ENCODE measurements around the gene ZC2HC1B. TPM values are rescaled to one million over a fixed set of nuclear protein-coding genes. Genes with fewer than 3 reads are reported as not detected.
"Not testable (repeated sequence)": the region's sequence is repeated elsewhere in the genome, so short reads cannot be mapped to it uniquely, and the experiment has no call there.

The ZC2HC1B gene
- total RNA-seq, 1 experiment from 2014 or later, result not detected

DNA sequence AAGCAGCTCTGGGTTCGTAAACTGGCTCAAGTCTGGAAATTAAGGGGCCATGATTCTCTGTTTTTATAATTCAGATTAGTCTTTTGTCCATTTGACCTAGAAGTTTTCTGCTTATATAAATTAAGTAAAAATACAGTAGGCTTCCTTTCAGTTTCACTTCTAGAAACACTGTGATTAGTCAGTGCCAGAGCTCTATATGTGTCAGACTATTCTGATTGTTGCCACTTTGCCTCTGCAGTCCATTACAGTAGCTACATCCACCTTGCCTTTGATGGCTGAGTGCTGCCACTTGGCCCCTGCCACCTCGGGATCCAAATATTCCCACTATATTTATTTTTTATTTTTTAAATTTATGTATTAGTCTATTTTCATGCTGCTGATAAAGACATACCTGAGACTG, 7.9 kb downstream of the ZC2HC1B start:
- POLR2A ChIA-PET, result no interaction called here
- Histone ChIP-seq H3K4me1 (no peaks in the 10 kb centered on the region), H3K27me3 (replicated peaks; ENCODE audit: control insufficient read depth, insufficient read depth, low read length) (no peaks in the 10 kb centered on the region), H3K4me3 (ENCODE audit: low read depth, low read length) (no peak overlapping the region), H3K9me3 (no peaks in the 10 kb centered on the region; the same call in 1 of the 2 replicates), H3K36me3 (ENCODE audit: control insufficient read depth, insufficient read depth, low read length) (no peaks in the 10 kb centered on the region)
- H3K27me3 Mint-ChIP-seq (ENCODE audit: insufficient read depth, unreplicated experiment), result no peaks in the 10 kb centered on the region
- CTCF ChIA-PET, result no interaction called here
- H3K9me3 Mint-ChIP-seq (ENCODE audit: unreplicated experiment), result peaks cover 36% of the 10 kb centered on the region
- BruUV-seq (replicated peaks), result no TSS peak
- no peaks in the 10 kb centered on the region for H3K36me3 Mint-ChIP-seq (ENCODE audit: insufficient read depth, unreplicated experiment)
- no peak overlapping the region for H3K27ac Mint-ChIP-seq (ENCODE audit: unreplicated experiment)
- TF ChIP-seq, protein P1, sequence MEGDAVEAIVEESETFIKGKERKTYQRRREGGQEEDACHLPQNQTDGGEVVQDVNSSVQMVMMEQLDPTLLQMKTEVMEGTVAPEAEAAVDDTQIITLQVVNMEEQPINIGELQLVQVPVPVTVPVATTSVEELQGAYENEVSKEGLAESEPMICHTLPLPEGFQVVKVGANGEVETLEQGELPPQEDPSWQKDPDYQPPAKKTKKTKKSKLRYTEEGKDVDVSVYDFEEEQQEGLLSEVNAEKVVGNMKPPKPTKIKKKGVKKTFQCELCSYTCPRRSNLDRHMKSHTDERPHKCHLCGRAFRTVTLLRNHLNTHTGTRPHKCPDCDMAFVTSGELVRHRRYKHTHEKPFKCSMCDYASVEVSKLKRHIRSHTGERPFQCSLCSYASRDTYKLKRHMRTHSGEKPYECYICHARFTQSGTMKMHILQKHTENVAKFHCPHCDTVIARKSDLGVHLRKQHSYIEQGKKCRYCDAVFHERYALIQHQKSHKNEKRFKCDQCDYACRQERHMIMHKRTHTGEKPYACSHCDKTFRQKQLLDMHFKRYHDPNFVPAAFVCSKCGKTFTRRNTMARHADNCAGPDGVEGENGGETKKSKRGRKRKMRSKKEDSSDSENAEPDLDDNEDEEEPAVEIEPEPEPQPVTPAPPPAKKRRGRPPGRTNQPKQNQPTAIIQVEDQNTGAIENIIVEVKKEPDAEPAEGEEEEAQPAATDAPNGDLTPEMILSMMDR (IDR thresholded peaks at IDR 0.05; ENCODE audit: insufficient read depth in 1 of 2, low read depth in 1 of 2, low read length in 1 of 2, severe bottlenecking in 1 of 2, unreplicated experiment in 1 of 2), result no peak
- intact Hi-C loops (cut with micrococcal nuclease; ENCODE audit: unreplicated experiment), result no loop called here
- no peaks in the 10 kb centered on the region for H3K4me1 Mint-ChIP-seq (ENCODE audit: low read depth, unreplicated experiment)
- no peak for DNase-seq
- no peak overlapping the region for H3K4me3 Mint-ChIP-seq (ENCODE audit: unreplicated experiment)

DNA sequence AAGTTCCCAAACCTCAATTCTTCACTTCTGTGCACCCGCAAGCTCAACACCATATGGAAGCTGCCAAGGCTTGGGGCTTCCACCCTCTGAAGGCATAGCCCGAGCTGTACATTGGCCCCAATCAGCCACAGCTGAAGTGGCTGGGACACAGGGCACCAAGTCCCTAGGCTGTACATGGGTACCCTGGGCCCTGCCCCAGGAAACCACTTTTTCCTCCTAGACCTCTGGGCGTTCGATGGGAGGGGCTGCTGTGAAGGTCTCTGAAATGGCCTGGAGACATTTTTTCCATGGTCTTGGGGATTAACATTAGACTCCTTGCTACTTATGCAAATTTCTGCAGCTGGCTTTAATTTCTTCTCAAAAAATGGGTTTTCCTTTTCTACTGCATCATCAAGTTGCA, 9.3 kb downstream of the ZC2HC1B start:
- intact Hi-C loops (cut with micrococcal nuclease; ENCODE audit: unreplicated experiment); H3K36me3 ChIP-seq (ENCODE audit: control insufficient read depth, insufficient read depth, low read length); CTCF ChIA-PET; H3K4me1 Mint-ChIP-seq (ENCODE audit: low read depth, unreplicated experiment); H3K27ac Mint-ChIP-seq (ENCODE audit: unreplicated experiment); H3K27me3 Mint-ChIP-seq (ENCODE audit: insufficient read depth, unreplicated experiment); H3K4me1 ChIP-seq; H3K27me3 ChIP-seq (replicated peaks; ENCODE audit: control insufficient read depth, insufficient read depth, low read length); DNase-seq; H3K4me3 Mint-ChIP-seq (ENCODE audit: unreplicated experiment); H3K4me3 ChIP-seq (ENCODE audit: low read depth, low read length); H3K36me3 Mint-ChIP-seq (ENCODE audit: insufficient read depth, unreplicated experiment); POLR2A ChIA-PET; H3K9me3 ChIP-seq; BruUV-seq (replicated peaks): not testable (repeated sequence)
- peaks cover 25% of the 10 kb centered on the region for H3K9me3 Mint-ChIP-seq (ENCODE audit: unreplicated experiment)

DNA sequence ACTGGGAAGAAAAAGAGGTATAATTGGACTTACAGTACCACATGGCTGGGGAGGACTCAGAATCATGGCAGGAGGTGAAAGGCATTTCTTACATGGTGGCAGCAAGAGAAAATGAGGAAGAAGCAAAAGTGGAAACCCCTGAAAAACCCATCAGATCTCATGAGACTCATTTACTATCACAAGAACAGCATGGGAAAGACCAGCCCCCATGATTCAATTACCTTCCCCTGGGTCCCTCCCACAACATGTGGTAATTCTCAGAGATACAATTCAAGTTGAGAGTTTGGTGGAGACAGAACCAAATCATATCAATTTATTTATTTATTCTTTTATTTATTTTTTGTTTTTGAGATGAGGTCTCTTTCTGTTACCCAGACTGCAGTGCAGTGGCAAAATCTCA, 10.2 kb downstream of the ZC2HC1B start:
- POLR2A ChIA-PET; H3K4me1 Mint-ChIP-seq (ENCODE audit: low read depth, unreplicated experiment); H3K4me1 ChIP-seq; H3K4me3 Mint-ChIP-seq (ENCODE audit: unreplicated experiment); H3K27ac Mint-ChIP-seq (ENCODE audit: unreplicated experiment); CTCF ChIA-PET; intact Hi-C loops (cut with micrococcal nuclease; ENCODE audit: unreplicated experiment); H3K36me3 ChIP-seq (ENCODE audit: control insufficient read depth, insufficient read depth, low read length); H3K9me3 ChIP-seq; H3K4me3 ChIP-seq (ENCODE audit: low read depth, low read length); BruUV-seq (replicated peaks); DNase-seq; H3K27me3 Mint-ChIP-seq (ENCODE audit: insufficient read depth, unreplicated experiment); H3K36me3 Mint-ChIP-seq (ENCODE audit: insufficient read depth, unreplicated experiment); H3K27me3 ChIP-seq (replicated peaks; ENCODE audit: control insufficient read depth, insufficient read depth, low read length): not testable (repeated sequence)
- H3K9me3 Mint-ChIP-seq (ENCODE audit: unreplicated experiment), result peaks cover 20% of the 10 kb centered on the region

DNA sequence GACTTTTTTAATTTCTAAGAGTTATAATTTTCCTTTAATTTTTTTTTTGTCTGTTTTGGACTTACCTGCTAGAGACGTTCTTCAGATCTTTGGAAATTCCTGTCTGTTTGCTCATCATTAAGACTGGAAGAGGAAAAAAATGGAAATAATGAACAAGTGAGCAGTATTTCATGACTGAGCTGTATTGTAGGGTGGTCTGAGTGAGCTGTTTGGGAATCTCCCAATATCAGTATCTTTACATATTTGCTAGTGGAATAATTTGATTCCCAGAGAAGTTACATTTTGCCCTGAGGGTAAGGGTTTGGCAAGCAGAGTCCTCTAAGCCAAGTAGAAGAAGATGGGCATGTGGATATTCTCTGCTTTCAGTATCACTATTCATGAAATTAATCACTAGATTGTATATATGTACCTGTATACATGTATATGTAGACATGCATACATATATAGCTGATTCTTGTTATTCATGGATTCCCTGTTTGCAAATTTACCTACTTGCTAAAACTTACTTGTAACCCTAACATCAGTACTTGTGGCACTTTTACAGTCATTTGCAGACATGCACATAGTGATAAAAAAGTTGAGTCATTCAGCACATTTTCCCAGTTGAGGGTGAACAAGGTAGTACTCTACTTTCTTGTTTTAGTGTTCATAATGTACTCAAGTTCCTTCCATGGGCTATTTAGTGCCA, 13.5 kb downstream of the ZC2HC1B start:
- intact Hi-C loops (cut with micrococcal nuclease; ENCODE audit: unreplicated experiment), result no loop called here
- Mint-ChIP-seq H3K4me3 (ENCODE audit: unreplicated experiment) (no peak overlapping the region), H3K36me3 (ENCODE audit: insufficient read depth, unreplicated experiment) (no peaks in the 10 kb centered on the region), H3K4me1 (ENCODE audit: low read depth, unreplicated experiment) (no peaks in the 10 kb centered on the region), H3K27me3 (ENCODE audit: insufficient read depth, unreplicated experiment) (no peaks in the 10 kb centered on the region), H3K27ac (ENCODE audit: unreplicated experiment) (no peak overlapping the region), H3K9me3 (ENCODE audit: unreplicated experiment) (peaks cover 20% of the 10 kb centered on the region)
- ChIA-PET CTCF (no interaction called here), POLR2A (no interaction called here)
- Histone ChIP-seq H3K9me3 (no peaks in the 10 kb centered on the region; the same call in 1 of the 2 replicates), H3K4me3 (ENCODE audit: low read depth, low read length) (no peak overlapping the region), H3K4me1 (no peaks in the 10 kb centered on the region), H3K36me3 (ENCODE audit: control insufficient read depth, insufficient read depth, low read length) (no peaks in the 10 kb centered on the region), H3K27me3 (replicated peaks; ENCODE audit: control insufficient read depth, insufficient read depth, low read length) (no peaks in the 10 kb centered on the region)
- BruUV-seq (replicated peaks), result no TSS peak
- TF ChIP-seq, protein P1 (IDR thresholded peaks at IDR 0.05; ENCODE audit: insufficient read depth in 1 of 2, low read depth in 1 of 2, low read length in 1 of 2, severe bottlenecking in 1 of 2, unreplicated experiment in 1 of 2), result no peak
- DNase-seq, result no peak

Data from Caco-2 (cell line).